ENCODE measurements around the gene LNPK. TPM values are rescaled to one million over a fixed set of nuclear protein-coding genes. Genes with fewer than 3 reads are reported as not detected.

The LNPK gene
- total RNA-seq, 1 experiment from 2014 or later = 69.0 TPM

GRCh38 chr2:175935289-175936181 lies 66.5 kb downstream of the LNPK start:
- Histone ChIP-seq H3K9ac (ENCODE audit: low read length) (no peak overlapping the region), H2AFZ (ENCODE audit: low read length) (no peak overlapping the region), H3K79me2 (ENCODE audit: low read length) (no peaks in the 10 kb centered on the region), H3K4me2 (ENCODE audit: low read depth, low read length, poor library complexity, severe bottlenecking) (no peak overlapping the region), H3K9me3 (ENCODE audit: low read length) (no peaks in the 10 kb centered on the region), H3K27ac (ENCODE audit: low read length) (no peak overlapping the region), H3K4me3 (ENCODE audit: low read length) (no peak overlapping the region), H3K4me1 (ENCODE audit: low read length) (no peaks in the 10 kb centered on the region), H3K9me2 (replicated peaks; ENCODE audit: insufficient read depth, low read length) (no peaks in the 10 kb centered on the region), H3K36me3 (ENCODE audit: insufficient read depth, low read length) (peaks cover 43% of the 10 kb centered on the region; the same call in 1 of the 2 replicates), H3K27me3 (ENCODE audit: low read length) (no peaks in the 10 kb centered on the region), H4K20me1 (ENCODE audit: insufficient read depth, low read depth, low read length) (no peaks in the 10 kb centered on the region)
- DNase-seq = no peak

GRCh38 chr2:175932675-175933074 lies 69.4 kb downstream of the LNPK start:
- Histone ChIP-seq H3K4me1 (ENCODE audit: low read length) (no peaks in the 10 kb centered on the region), H2AFZ (ENCODE audit: low read length) (no peak overlapping the region), H3K36me3 (ENCODE audit: insufficient read depth, low read length) (peaks cover 43% of the 10 kb centered on the region; the same call in 1 of the 2 replicates), H4K20me1 (ENCODE audit: insufficient read depth, low read depth, low read length) (no peaks in the 10 kb centered on the region), H3K9ac (ENCODE audit: low read length) (no peak overlapping the region), H3K27ac (ENCODE audit: low read length) (no peak overlapping the region), H3K4me3 (ENCODE audit: low read length) (no peak overlapping the region), H3K9me3 (ENCODE audit: low read length) (no peaks in the 10 kb centered on the region), H3K27me3 (ENCODE audit: low read length) (no peaks in the 10 kb centered on the region), H3K4me2 (ENCODE audit: low read depth, low read length, poor library complexity, severe bottlenecking) (no peak overlapping the region), H3K79me2 (ENCODE audit: low read length) (no peaks in the 10 kb centered on the region), H3K9me2 (replicated peaks; ENCODE audit: insufficient read depth, low read length) (no peaks in the 10 kb centered on the region)
- no peak for DNase-seq

- no peaks in the 10 kb centered on the region for H3K27me3 ChIP-seq (ENCODE audit: low read length)
- H4K20me1 ChIP-seq (ENCODE audit: insufficient read depth, low read depth, low read length) = no peaks in the 10 kb centered on the region
- H3K9ac ChIP-seq (ENCODE audit: low read length) = no peak overlapping the region
- peaks cover 38% of the 10 kb centered on the region; the same call in 1 of the 2 replicates for H3K36me3 ChIP-seq (ENCODE audit: insufficient read depth, low read length)
- no peak overlapping the region for H3K27ac ChIP-seq (ENCODE audit: low read length)
- H3K79me2 ChIP-seq (ENCODE audit: low read length) = no peaks in the 10 kb centered on the region
- no peaks in the 10 kb centered on the region for H3K9me2 ChIP-seq (replicated peaks; ENCODE audit: insufficient read depth, low read length)
- DNase-seq = no peak
- H2AFZ ChIP-seq (ENCODE audit: low read length) = no peak overlapping the region
- no peak overlapping the region for H3K4me2 ChIP-seq (ENCODE audit: low read depth, low read length, poor library complexity, severe bottlenecking)
- H3K4me1 ChIP-seq (ENCODE audit: low read length) = no peaks in the 10 kb centered on the region
- no peaks in the 10 kb centered on the region for H3K9me3 ChIP-seq (ENCODE audit: low read length)
- no peak overlapping the region for H3K4me3 ChIP-seq (ENCODE audit: low read length)
These were observed 70.3 kb downstream of the LNPK start for GRCh38 chr2:175931805-175932204.

GRCh38 chr2:175930504-175930903 lies 71.6 kb downstream of the LNPK start:
- no peaks in the 10 kb centered on the region for H3K79me2 ChIP-seq (ENCODE audit: low read length)
- H3K4me3 ChIP-seq (ENCODE audit: low read length) = no peak overlapping the region
- DNase-seq = no peak
- H3K36me3 ChIP-seq (ENCODE audit: insufficient read depth, low read length) = peaks cover 25% of the 10 kb centered on the region; the same call in 1 of the 2 replicates
- no peak overlapping the region for H2AFZ ChIP-seq (ENCODE audit: low read length)
- no peak overlapping the region for H3K9ac ChIP-seq (ENCODE audit: low read length)
- no peak overlapping the region for H3K4me2 ChIP-seq (ENCODE audit: low read depth, low read length, poor library complexity, severe bottlenecking)
- no peaks in the 10 kb centered on the region for H3K27me3 ChIP-seq (ENCODE audit: low read length)
- no peaks in the 10 kb centered on the region for H3K9me3 ChIP-seq (ENCODE audit: low read length)
- H3K27ac ChIP-seq (ENCODE audit: low read length) = no peak overlapping the region
- no peaks in the 10 kb centered on the region for H4K20me1 ChIP-seq (ENCODE audit: insufficient read depth, low read depth, low read length)
- H3K4me1 ChIP-seq (ENCODE audit: low read length) = no peaks in the 10 kb centered on the region
- H3K9me2 ChIP-seq (replicated peaks; ENCODE audit: insufficient read depth, low read length) = no peaks in the 10 kb centered on the region

GRCh38 chr2:175929850-175930249 lies 72.2 kb downstream of the LNPK start:
- H3K9me3 ChIP-seq (ENCODE audit: low read length) = no peaks in the 10 kb centered on the region
- DNase-seq = no peak
- H3K4me2 ChIP-seq (ENCODE audit: low read depth, low read length, poor library complexity, severe bottlenecking) = no peak overlapping the region
- peaks cover 25% of the 10 kb centered on the region; the same call in 1 of the 2 replicates for H3K36me3 ChIP-seq (ENCODE audit: insufficient read depth, low read length)
- no peaks in the 10 kb centered on the region for H3K9me2 ChIP-seq (replicated peaks; ENCODE audit: insufficient read depth, low read length)
- H3K4me1 ChIP-seq (ENCODE audit: low read length) = no peaks in the 10 kb centered on the region
- no peaks in the 10 kb centered on the region for H4K20me1 ChIP-seq (ENCODE audit: insufficient read depth, low read depth, low read length)
- H3K27ac ChIP-seq (ENCODE audit: low read length) = no peak overlapping the region
- no peak overlapping the region for H3K9ac ChIP-seq (ENCODE audit: low read length)
- H3K4me3 ChIP-seq (ENCODE audit: low read length) = no peak overlapping the region
- H3K79me2 ChIP-seq (ENCODE audit: low read length) = no peaks in the 10 kb centered on the region
- H2AFZ ChIP-seq (ENCODE audit: low read length) = no peak overlapping the region
- H3K27me3 ChIP-seq (ENCODE audit: low read length) = no peaks in the 10 kb centered on the region

- no peak overlapping the region for H3K4me2 ChIP-seq (ENCODE audit: low read depth, low read length, poor library complexity, severe bottlenecking)
- H4K20me1 ChIP-seq (ENCODE audit: insufficient read depth, low read depth, low read length) = no peaks in the 10 kb centered on the region
- no peak overlapping the region for H2AFZ ChIP-seq (ENCODE audit: low read length)
- no peak for DNase-seq
- no peaks in the 10 kb centered on the region for H3K9me2 ChIP-seq (replicated peaks; ENCODE audit: insufficient read depth, low read length)
- no peak overlapping the region for H3K27ac ChIP-seq (ENCODE audit: low read length)
- no peaks in the 10 kb centered on the region for H3K9me3 ChIP-seq (ENCODE audit: low read length)
- H3K79me2 ChIP-seq (ENCODE audit: low read length) = no peaks in the 10 kb centered on the region
- no peak overlapping the region for H3K9ac ChIP-seq (ENCODE audit: low read length)
- H3K36me3 ChIP-seq (ENCODE audit: insufficient read depth, low read length) = peaks cover 15% of the 10 kb centered on the region; the same call in 1 of the 2 replicates
- H3K27me3 ChIP-seq (ENCODE audit: low read length) = no peaks in the 10 kb centered on the region
- no peaks in the 10 kb centered on the region for H3K4me1 ChIP-seq (ENCODE audit: low read length)
- no peak overlapping the region for H3K4me3 ChIP-seq (ENCODE audit: low read length)
These were observed 75.8 kb downstream of the LNPK start for GRCh38 chr2:175926272-175926671.

GRCh38 chr2:175922160-175922559 lies 79.9 kb downstream of the LNPK start:
- Histone ChIP-seq H3K4me3 (ENCODE audit: low read length) (no peak overlapping the region), H3K79me2 (ENCODE audit: low read length) (no peaks in the 10 kb centered on the region), H3K4me1 (ENCODE audit: low read length) (no peaks in the 10 kb centered on the region), H3K4me2 (ENCODE audit: low read depth, low read length, poor library complexity, severe bottlenecking) (no peak overlapping the region), H3K9me3 (ENCODE audit: low read length) (no peaks in the 10 kb centered on the region), H3K27me3 (ENCODE audit: low read length) (no peaks in the 10 kb centered on the region), H3K9ac (ENCODE audit: low read length) (no peak overlapping the region), H4K20me1 (ENCODE audit: insufficient read depth, low read depth, low read length) (no peaks in the 10 kb centered on the region), H3K27ac (ENCODE audit: low read length) (no peak overlapping the region), H3K36me3 (ENCODE audit: insufficient read depth, low read length) (peaks cover 1% of the 10 kb centered on the region; the same call in 1 of the 2 replicates), H3K9me2 (replicated peaks; ENCODE audit: insufficient read depth, low read length) (no peaks in the 10 kb centered on the region), H2AFZ (ENCODE audit: low read length) (no peak overlapping the region)
- DNase-seq = no peak

- no peak overlapping the region for H2AFZ ChIP-seq (ENCODE audit: low read length)
- H3K4me2 ChIP-seq (ENCODE audit: low read depth, low read length, poor library complexity, severe bottlenecking) = no peak overlapping the region
- no peaks in the 10 kb centered on the region for H3K4me1 ChIP-seq (ENCODE audit: low read length)
- H3K27ac ChIP-seq (ENCODE audit: low read length) = no peak overlapping the region
- H4K20me1 ChIP-seq (ENCODE audit: insufficient read depth, low read depth, low read length) = no peaks in the 10 kb centered on the region
- no peaks in the 10 kb centered on the region for H3K27me3 ChIP-seq (ENCODE audit: low read length)
- no peaks in the 10 kb centered on the region for H3K9me3 ChIP-seq (ENCODE audit: low read length)
- H3K4me3 ChIP-seq (ENCODE audit: low read length) = no peak overlapping the region
- no peaks in the 10 kb centered on the region for H3K79me2 ChIP-seq (ENCODE audit: low read length)
- no peak overlapping the region for H3K9ac ChIP-seq (ENCODE audit: low read length)
- H3K9me2 ChIP-seq (replicated peaks; ENCODE audit: insufficient read depth, low read length) = no peaks in the 10 kb centered on the region
- no peaks in the 10 kb centered on the region for H3K36me3 ChIP-seq (ENCODE audit: insufficient read depth, low read length)
- DNase-seq = no peak
These were observed 83.1 kb downstream of the LNPK start for GRCh38 chr2:175918935-175919334.
